Subcutaneous preadipocyte (primary cell): Measurements from ENCODE around the gene BLM. TPM values are rescaled to one million over a fixed set of nuclear protein-coding genes. Genes with fewer than 3 reads are reported as not detected.

ENCODE experiments used
- small RNA-seq: library from RNA; depleted of rRNA; stranded (forward); fragments of <200 nt; gene quantifications from one replicate; pipeline ENCODE3, GENCODE V24; 2012
- total RNA-seq: library from RNA; depleted of rRNA; stranded (reverse); fragments of >200 nt; gene quantifications from 2 replicates; pipeline ENCODE4 v1.2.3, GENCODE V29; 2012

Gene BLM
- 5.9 and 12.1 TPM in 2 replicates for total RNA-seq

DNA sequence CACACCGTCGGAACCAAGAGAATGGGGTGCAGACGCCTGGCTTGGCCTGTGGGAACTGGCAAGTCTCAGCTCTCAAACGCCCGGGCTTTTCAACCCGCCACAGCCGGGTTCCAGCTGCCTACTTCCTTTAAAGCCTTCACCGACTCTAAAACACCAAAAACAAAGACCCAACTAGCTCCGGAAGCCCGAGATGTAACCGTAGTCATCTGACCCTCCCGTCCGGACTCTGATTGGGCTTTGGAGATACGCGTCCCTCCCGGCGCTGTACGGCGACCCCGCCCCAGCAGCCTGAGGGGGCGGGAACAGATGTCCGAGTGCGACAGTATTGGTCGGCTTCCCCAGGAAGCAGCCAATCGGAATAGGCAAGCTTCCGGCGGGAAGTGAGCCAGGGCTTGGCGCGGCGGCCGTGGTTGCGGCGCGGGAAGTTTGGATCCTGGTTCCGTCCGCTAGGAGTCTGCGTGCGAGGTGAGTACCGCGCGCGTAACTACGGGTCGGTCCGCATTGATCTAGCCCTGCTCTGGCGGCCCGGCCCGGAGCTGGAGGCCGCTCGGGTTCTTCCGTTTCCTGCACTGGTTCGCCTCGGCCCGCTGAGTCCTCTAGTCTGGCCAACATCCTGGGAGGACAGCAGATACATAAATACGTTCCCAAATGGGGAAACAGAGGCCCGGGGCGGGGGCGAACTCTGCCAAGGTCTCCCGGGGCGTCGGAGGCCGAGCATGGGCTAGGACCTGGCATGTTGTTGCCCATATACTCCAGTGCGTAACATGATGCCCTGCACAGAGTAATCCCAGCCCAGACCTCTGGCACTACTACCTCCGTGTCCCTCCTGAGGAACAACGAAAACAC is at the start of gene BLM:
TSS of gene BLM (plus strand) at position 371 of the 846 bp plus-strand sequence. CDS start 30,047 bp downstream, outside the sequence.

Small RNA genes within 50 kb of the gene (small RNA-seq; reads per million reads assigned to genes)
- not detected for gene RF00093
- gene RN7SL363P = not detected

Other genes with a start within 250 kb of the BLM start
- gene CRTC3, start 187.4 kb upstream of the BLM start, total RNA-seq = 11.4 and 15.2 TPM in 2 replicates
- gene FURIN, start 151.2 kb downstream of the BLM start, total RNA-seq = 30.1 and 50.8 TPM in 2 replicates
- gene FES, start 167.2 kb downstream of the BLM start, total RNA-seq = 15.4 and 25.7 TPM in 2 replicates
- 6.2 and 11.3 TPM in 2 replicates for gene MAN2A2, start 186.0 kb downstream of the BLM start, total RNA-seq
- 15.8 and 20.3 TPM in 2 replicates for gene HDDC3, start 215.2 kb downstream of the BLM start, total RNA-seq
- 59.2 and 61.6 TPM in 2 replicates for gene UNC45A, start 217.9 kb downstream of the BLM start, total RNA-seq
- gene RCCD1, start 237.5 kb downstream of the BLM start, total RNA-seq = 13.6 and 16.6 TPM in 2 replicates